SU-DHL-6 (cell line): ENCODE results near the gene NXN.

Experiments used
- EZH2phosphoT487 ChIP-seq: fragments of 200-600 bp; sonication (generic), shearing (Covaris generic); conservative IDR thresholded peaks from 2 replicates; pipeline ENCODE4 v1.6.1; 2018; ENCODE audit warnings: mild to moderate bottlenecking, antibody characterized with exemption, low read length, moderate library complexity, mixed read lengths
- TF ChIP-seq, protein P1 (sequence below): fragments of 200-600 bp; sonication (generic); IDR thresholded peaks from one replicate; pipeline ENCODE4 v1.5.1; 2017; ENCODE audit warnings: antibody characterized with exemption, mild to moderate bottlenecking, low read length, moderate library complexity; ENCODE audit not compliant: insufficient read depth, poor library complexity, severe bottlenecking

DNA sequence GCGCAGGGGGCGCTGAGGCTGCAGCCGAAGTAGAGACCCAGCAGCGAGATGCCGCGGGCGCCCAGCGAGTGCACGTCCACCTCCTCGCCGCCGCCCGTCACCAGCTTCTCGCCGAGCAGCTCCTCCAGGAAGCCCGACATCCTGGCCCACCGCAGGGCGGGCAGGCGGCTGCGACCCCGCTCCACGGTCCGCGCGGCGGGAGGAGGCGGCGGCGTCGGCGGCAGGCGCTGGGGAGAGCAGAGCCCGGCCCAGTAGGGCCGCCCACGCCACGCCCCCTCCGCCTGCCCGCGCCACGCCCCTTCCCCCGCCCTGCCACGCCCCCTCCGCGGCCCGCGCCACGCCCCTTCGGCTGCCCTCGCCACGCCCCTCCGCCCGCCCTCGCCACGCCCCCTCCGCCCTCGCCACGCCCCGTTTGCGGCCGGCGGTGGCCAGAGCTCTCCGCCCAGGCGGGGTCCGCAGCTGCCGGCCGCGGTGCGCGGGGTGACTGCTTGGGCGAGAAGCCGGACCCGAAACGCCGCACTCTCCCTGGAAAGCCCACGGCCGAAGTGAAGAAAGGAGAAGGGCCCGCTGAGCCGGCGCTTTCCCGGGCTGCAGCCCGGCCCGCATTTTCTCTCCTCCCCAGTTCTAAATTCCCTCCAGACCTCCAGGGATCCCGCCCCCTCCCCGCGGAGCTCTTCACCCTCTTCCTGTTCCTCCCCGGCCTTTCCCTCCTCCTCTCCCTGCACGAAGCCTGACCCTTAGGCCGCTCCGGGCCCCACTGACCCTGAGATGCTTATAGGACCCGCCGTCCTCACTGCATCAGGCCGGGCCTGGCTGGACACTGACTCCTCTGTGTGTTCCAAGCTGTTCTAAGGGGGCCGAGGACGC, at the start of gene NXN:
- TF ChIP-seq EZH2phosphoT487, result no peak
- TF ChIP-seq, protein P1, sequence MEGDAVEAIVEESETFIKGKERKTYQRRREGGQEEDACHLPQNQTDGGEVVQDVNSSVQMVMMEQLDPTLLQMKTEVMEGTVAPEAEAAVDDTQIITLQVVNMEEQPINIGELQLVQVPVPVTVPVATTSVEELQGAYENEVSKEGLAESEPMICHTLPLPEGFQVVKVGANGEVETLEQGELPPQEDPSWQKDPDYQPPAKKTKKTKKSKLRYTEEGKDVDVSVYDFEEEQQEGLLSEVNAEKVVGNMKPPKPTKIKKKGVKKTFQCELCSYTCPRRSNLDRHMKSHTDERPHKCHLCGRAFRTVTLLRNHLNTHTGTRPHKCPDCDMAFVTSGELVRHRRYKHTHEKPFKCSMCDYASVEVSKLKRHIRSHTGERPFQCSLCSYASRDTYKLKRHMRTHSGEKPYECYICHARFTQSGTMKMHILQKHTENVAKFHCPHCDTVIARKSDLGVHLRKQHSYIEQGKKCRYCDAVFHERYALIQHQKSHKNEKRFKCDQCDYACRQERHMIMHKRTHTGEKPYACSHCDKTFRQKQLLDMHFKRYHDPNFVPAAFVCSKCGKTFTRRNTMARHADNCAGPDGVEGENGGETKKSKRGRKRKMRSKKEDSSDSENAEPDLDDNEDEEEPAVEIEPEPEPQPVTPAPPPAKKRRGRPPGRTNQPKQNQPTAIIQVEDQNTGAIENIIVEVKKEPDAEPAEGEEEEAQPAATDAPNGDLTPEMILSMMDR, result no peak
